Right forelimb (tissue), 1 donor: ENCODE results near the gene SORT1.
"Not testable (repeated sequence)": the region's sequence is repeated elsewhere in the genome, so short reads cannot be mapped to it uniquely, and the experiment has no call there.

Experiments
- DNase-seq: peaks from one replicate; pipeline ENCODE4 v3.0.0-alpha.2; 2018

SORT1 gene

DNA sequence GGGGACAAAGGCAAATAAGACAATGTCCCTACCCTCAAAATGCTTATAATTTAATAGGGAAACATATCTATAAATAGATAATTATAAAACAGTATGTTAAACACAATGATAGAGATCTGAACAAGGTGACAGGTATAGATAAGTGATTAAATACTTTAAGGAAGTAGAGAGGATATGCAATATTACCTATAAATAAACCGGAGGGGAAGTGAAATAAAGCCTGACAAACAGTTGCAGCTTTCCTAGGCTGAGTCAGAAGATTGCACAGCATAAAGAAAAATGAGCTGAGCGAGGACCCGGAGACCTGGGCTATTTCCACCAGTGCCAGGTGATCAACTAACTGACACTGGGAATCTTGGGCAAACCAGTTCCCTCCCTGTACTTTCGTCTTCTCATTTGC, 103.2 kb downstream of the SORT1 start:
- no peak for DNase-seq

- no peak for DNase-seq
These were observed 104.7 kb downstream of the SORT1 start for GRCh38 chr1:109293026-109293425.

DNA sequence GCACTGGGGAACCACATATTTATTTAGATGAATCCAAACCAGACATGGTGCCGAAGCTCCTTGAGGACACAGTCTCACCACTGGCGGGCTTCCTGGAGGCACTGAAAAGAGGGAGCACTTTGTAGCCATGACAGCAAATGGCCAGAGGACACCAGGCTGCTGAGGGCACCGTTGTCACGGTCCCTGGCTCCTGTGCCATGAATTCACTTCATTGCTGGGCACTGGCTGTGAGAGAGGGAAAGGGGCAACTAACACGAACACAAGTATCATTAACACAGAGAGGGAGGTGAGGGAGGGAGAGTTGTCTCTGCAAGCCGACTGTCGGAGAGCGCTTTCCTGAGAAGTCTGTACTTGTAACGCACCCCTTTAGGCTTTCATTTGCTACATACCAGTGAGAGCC, 105.4 kb downstream of the SORT1 start:
- no peak for DNase-seq

- DNase-seq, result no peak
These were observed 106.7 kb downstream of the SORT1 start for GRCh38 chr1:109290998-109291397.

DNA sequence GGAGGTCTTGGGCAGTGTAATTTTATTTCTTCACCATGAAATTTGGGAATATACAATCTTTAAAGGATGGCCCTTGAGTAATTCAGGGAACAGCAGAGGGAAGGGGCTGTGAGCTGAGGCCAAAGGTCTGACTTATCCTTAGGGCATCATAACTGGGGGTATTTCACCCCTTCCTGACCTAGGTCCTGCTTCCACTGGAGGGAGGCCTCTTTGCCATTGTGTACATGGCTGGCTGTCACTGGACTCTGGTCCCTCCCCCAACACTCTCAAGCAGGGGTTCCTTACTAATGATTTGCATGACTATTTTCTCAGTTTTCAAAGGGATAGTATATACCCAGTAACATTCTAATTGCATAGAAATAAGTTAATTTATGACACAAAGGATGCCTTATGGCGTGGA, 107.6 kb downstream of the SORT1 start:
- no peak for DNase-seq

DNA sequence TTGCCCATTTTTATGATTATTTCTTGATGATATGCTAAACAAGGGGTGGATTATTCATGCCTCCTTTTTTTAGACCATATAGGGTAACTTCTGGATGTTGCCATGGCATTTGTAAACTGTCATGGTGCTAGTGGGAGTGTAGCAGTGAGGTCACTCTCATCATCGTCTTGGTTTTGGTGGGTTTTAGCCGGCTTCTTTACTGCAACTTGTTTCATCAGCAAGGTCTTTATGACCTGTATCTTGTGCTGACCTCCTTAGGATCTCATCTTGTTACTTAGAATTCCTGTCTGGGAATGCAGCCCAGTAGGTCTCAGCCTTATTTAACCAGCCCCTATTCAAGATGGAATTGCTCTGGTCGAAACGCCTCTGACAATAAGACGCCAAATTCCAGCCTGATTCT, 111.0 kb downstream of the SORT1 start:
- not testable (repeated sequence) for DNase-seq

GRCh38 chr1:109283748-109284600, 113.7 kb downstream of the SORT1 start:
- no peak for DNase-seq

GRCh38 chr1:109282952-109283747, 114.6 kb downstream of the SORT1 start, which contains the start of gene PSRC1:
Gene PSRC1 (minus strand): TSS chr1:109283145.
- DNase-seq, result peak; percentile 96

- no peak for DNase-seq
These were observed 115.2 kb downstream of the SORT1 start for GRCh38 chr1:109282497-109282951.

GRCh38 chr1:109281680-109282496, 115.8 kb downstream of the SORT1 start:
- no peak for DNase-seq

GRCh38 chr1:109280862-109281261, 116.9 kb downstream of the SORT1 start:
- DNase-seq, result no peak

DNA sequence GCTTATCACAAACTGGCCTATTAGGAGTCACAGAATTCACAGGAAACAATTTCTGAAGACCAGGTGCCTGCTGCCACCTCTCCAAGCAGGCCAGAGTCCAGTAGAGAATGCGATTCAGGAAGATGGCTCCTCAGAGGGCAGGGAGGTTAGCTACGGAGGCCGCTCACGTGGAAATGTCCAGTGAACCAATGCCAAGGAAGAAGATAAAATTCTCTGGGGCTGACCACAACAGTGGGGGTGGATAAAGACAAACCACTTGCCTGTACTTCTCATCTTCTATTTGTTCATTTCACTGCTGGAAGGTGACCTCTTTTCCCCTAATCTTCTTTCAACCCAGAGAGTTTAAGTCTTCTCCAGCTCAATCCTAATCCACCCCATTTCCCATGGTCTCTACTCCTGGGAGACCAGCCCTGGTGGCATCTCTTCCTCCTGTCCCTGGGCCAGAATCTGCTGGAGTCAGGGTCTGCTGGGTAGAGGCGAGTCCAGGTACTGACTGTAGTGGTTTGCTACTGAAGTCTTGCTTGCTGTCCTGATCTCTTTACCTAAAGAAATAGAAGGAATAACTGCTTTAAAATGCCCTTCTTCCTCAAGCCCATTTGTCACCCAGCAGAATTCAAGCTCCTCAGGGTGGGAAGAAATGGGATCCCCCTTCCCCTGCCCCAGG, 118.0 kb downstream of the SORT1 start:
- no peak for DNase-seq

DNA sequence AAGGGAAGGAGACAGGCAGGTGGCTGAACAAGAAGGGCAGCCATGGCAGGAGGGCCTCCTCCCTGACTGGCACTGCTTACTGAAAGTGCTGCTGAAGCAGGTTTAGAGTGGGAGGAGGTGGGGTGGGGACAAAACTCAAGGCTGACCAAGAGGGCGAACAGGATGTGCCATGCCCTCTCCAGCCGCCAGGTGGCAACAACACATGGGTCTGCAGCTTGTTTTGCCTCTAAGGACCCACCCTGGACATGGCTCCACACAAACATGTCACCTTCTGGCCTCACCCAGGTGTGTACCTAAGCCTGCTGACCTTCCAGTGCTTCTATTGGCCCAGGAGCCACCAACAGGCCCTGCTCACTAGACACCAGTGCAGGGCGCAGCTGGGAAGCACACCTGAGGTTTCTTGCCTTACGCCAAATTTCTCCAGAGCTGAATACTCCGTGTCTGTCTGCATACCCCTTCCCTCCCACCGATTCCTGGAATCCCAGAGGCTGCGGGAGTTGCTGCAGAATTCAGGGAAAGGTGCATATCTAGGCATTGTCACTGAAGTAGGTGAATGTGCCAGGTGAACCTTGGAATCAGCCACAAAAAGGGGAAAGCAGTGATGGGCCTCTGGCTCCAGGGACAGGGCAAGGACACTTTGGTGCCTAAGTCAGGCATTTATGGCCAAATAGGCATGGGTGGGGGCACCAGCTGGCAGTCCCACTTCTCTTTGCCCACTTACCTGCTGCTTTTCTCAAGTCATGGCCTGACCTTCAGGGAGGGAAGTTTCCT, 120.1 kb downstream of the SORT1 start:
- DNase-seq, result peak; percentile 80

- no peak for DNase-seq
These were observed 121.9 kb downstream of the SORT1 start for GRCh38 chr1:109275706-109276345.

GRCh38 chr1:109274533-109275476, 122.9 kb downstream of the SORT1 start:
- DNase-seq, result no peak

GRCh38 chr1:109273570-109274288, 124.0 kb downstream of the SORT1 start:
- DNase-seq, result no peak

DNA sequence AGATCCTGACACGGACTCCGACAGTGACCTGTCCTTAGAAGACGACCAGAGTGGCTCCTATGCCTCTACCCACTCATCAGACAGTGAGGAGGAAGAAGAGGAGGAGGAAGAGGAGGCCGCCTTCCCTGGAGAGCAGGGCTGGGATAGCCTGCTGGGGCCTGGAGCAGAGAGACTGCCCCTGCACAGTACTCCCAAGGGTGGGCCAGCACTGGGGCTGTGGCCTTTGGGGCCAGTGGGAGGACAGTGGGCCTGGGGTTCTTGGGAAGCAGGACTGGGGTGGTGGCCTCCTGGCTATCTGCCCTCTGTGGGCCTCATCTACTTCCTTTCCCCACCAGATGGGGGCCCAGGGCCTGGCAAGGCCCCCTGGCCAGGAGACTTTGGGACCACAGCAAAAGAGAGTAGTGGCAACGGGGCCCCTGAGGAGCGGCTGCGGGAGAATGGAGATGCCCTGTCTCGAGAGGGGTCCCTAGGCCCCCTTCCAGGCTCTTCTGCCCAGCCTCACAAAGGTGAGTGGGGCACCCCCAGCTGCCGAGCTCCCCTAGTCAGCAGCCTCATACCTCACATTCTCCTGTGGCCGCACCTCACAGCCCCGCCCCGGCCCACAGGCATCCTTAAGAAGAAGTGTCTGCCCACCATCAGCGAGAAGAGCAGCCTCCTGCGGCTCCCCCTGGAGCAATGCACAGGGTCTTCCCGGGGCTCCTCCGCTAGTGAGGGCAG, 124.7 kb downstream of the SORT1 start:
- no peak for DNase-seq

DNA sequence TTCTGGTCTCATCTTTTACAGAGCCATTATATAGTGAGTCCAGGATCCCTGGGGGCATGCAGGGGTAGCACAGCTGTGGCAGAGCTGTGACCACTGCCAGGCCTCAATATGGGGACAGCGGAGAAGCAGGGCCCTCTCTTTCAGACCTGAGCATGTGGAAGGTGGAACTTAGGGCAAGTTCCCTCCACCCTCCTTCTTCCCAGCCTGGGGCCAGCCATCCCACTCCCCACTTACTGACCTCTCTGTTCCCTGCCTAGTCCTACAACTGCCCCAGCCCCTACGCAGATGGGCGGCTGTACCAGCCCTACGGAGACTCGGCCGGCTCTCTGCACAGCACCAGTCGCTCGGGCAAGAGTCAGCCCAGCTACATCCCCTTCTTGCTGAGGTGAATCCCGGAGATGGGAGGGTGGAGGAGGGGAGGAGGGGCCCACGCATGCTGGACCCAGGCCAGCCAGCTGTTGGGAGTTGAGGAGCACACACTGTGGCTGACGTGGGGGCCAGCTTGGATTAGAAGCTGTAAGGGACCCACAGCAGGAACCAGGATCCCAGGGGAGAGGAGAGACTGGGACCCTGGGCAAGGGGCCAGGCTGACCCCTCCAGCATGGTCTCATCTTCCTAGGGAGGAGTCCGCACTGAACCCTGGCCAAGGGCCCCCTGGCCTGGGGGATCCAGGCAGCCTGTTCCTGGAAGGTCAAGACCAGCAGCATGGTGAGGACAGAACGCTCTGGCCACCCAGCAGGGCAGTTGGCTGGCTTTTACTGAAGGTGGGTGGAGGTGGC, 125.5 kb downstream of the SORT1 start:
- DNase-seq, result no peak
